KMS-11 (cell line): Measurements from ENCODE around the gene CALML3.

Experiments used
- H2AFZ ChIP-seq: fragments of 200-600 bp; sonication (generic); 2 replicates; pipeline ENCODE4 v1.6.1; 2016; ENCODE audit warnings: antibody characterized with exemption, mixed run types, low read depth
- H3K27ac ChIP-seq: fragments of 200-600 bp; sonication (generic); 2 replicates; pipeline ENCODE4 v1.6.1; 2016; ENCODE audit warnings: mild to moderate bottlenecking, mixed run types
- H3K27me3 ChIP-seq: fragments of 200-600 bp; sonication (generic); 2 replicates; pipeline ENCODE4 v1.6.1; 2017; ENCODE audit warnings: mild to moderate bottlenecking, low read depth, mixed run types, moderate library complexity; ENCODE audit not compliant: insufficient read depth
- H3K36me3 ChIP-seq: fragments of 200-600 bp; sonication (generic); 2 replicates; pipeline ENCODE4 v1.6.1; 2017; ENCODE audit warnings: mild to moderate bottlenecking, mixed run types; ENCODE audit not compliant: insufficient read depth
- H3K4me1 ChIP-seq: fragments of 200-600 bp; sonication (generic); 2 replicates; pipeline ENCODE4 v1.6.1; 2016; ENCODE audit warnings: mild to moderate bottlenecking, low read depth, mixed run types; ENCODE audit not compliant: poor library complexity, severe bottlenecking
- H3K4me2 ChIP-seq: fragments of 200-600 bp; sonication (generic); 2 replicates; pipeline ENCODE4 v1.7.0; 2016; ENCODE audit warnings: mild to moderate bottlenecking, mixed run types
- H3K4me3 ChIP-seq: fragments of 200-600 bp; sonication (generic); IDR thresholded peaks from 2 replicates; pipeline ENCODE4 v1.6.1; 2017; ENCODE audit warnings: low read depth, low read length, mixed read lengths; ENCODE audit not compliant: insufficient read depth
- H3K79me2 ChIP-seq: fragments of 200-600 bp; sonication (generic); 2 replicates; pipeline ENCODE4 v1.6.1; 2016; ENCODE audit warnings: low read depth, mixed run types; ENCODE audit not compliant: insufficient read depth
- H3K9ac ChIP-seq: fragments of 200-600 bp; sonication (generic); 2 replicates; pipeline ENCODE4 v1.6.1; 2016; ENCODE audit warnings: mild to moderate bottlenecking, mixed run types
- H4K20me1 ChIP-seq: fragments of 200-600 bp; sonication (generic); 2 replicates; pipeline ENCODE4 v1.6.1; 2016; ENCODE audit warnings: mild to moderate bottlenecking, mixed run types; ENCODE audit not compliant: insufficient read depth
- TF ChIP-seq, protein P1 (sequence below): fragments of 200-600 bp; sonication (generic); conservative IDR thresholded peaks from 2 replicates; pipeline ENCODE4 v1.6.1; 2017; ENCODE audit warnings: low read depth, mild to moderate bottlenecking, antibody characterized with exemption, low read length, moderate library complexity, mixed read lengths

Gene CALML3

DNA sequence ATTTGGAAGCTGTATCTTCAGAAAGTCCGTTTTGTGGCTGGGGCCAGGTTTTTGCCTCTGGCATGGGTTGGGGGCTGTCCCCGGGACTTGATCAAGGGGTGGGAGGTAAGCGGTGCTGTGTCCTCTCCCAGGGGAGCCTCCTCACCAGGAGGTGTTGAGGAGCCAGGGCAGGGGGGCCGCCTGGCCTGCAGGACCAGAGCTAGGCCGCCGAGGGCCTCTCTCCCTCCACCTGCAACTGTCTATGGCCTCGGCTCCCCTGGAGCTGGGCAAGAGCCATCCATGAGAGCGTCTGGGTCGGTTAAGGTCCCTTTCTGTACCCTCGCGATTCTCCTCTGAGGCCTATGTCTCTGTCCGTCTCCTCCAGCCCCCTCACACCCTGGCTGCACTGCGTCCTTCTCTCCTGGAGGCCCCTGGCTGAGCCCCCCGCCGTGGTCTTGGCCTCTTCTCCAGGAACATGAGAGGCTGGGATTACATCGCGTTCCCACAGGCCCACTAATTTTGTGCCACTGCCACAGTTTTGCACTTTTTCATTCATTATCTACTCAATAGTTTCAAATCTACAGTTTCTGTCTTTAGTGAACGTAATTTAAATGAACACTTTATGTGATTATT, 46.0 kb upstream of the CALML3 start:
- H2AFZ ChIP-seq = no peak overlapping the region
- no peaks in the 10 kb centered on the region for H4K20me1 ChIP-seq
- no peak overlapping the region for H3K9ac ChIP-seq
- no peak overlapping the region for H3K4me3 ChIP-seq
- TF ChIP-seq, protein P1, sequence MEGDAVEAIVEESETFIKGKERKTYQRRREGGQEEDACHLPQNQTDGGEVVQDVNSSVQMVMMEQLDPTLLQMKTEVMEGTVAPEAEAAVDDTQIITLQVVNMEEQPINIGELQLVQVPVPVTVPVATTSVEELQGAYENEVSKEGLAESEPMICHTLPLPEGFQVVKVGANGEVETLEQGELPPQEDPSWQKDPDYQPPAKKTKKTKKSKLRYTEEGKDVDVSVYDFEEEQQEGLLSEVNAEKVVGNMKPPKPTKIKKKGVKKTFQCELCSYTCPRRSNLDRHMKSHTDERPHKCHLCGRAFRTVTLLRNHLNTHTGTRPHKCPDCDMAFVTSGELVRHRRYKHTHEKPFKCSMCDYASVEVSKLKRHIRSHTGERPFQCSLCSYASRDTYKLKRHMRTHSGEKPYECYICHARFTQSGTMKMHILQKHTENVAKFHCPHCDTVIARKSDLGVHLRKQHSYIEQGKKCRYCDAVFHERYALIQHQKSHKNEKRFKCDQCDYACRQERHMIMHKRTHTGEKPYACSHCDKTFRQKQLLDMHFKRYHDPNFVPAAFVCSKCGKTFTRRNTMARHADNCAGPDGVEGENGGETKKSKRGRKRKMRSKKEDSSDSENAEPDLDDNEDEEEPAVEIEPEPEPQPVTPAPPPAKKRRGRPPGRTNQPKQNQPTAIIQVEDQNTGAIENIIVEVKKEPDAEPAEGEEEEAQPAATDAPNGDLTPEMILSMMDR = no peak
- no peaks in the 10 kb centered on the region for H3K79me2 ChIP-seq
- H3K36me3 ChIP-seq = no peaks in the 10 kb centered on the region
- no peaks in the 10 kb centered on the region for H3K4me1 ChIP-seq
- H3K27me3 ChIP-seq = no peaks in the 10 kb centered on the region
- no peak overlapping the region for H3K27ac ChIP-seq
- no peak overlapping the region for H3K4me2 ChIP-seq

DNA sequence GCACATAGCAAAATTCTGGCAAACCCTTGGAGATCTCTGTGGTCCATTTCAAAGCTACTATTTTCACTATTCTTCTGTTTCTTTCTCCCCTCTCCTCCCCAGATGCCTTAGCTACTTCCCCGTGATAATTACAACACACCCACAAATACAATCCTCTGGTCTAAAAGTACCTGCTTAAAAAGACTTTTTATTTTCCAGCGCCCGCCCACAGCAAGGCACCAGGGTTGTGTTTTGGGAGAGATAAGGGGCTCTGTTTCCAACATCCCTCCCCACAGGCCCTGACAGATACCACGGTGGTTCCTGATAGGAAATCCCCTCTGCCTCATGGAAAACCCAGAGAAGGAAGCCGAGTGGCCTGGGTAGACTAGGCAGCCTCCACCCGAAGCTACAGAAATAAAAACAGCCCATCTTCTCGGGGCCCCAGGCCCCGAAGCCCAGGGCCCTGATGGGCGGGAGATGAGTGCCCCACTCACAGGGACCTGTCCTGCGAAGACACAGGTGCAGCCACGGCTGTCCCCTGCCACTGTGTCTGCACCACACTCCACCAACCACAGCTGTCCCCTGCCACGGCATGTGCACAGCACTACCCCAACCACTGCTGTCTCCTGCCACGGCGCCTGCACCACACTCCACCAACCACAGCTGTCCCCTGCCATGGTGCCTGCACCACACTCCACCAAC, 45.1 kb upstream of the CALML3 start:
- Histone ChIP-seq H3K27me3 (no peaks in the 10 kb centered on the region), H3K79me2 (no peaks in the 10 kb centered on the region), H2AFZ (no peak overlapping the region), H4K20me1 (no peaks in the 10 kb centered on the region), H3K27ac (no peak overlapping the region), H3K36me3 (no peaks in the 10 kb centered on the region), H3K4me2 (no peak overlapping the region), H3K9ac (no peak overlapping the region), H3K4me1 (no peaks in the 10 kb centered on the region), H3K4me3 (no peak overlapping the region)
- TF ChIP-seq, protein P1 = no peak

DNA sequence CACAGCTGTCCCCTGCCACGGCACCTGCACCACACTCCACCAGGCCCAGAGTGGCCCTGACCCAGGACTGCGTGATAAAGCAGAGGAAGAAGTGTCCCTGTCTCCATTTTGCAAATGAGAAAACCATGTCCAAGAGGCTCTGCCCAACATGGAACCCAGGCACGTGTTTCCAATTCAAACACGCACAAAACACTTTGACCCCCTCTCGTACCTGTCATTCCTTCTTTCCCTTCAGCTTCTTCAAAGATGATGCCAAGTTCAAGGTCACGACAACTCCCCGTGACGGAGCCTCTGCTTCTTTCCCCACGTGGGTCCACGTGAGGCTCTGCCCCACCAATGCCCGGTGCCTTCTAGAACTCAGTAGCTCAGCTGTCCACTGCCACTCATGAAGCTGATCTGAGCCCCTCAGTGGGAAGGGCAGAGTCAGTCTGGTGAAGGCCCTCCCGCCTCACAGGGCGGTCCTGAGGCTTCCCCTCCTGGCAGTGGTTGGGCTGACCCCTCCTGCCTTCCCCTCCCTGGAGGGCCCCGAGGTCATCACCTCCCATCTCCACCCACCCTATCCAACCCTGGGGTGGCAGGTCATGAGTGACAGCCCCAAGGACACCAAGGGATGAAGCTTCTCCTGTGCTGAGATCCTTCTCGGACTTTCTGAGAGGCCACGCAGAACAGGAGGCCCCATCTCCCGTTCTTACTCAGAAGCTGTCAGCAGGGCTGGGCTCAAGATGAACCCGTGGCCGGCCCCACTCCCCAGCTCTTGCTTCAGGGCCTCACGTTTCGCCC, 44.4 kb upstream of the CALML3 start:
- Histone ChIP-seq H2AFZ (no peak overlapping the region), H3K4me1 (no peaks in the 10 kb centered on the region), H4K20me1 (no peaks in the 10 kb centered on the region), H3K4me2 (no peak overlapping the region), H3K27ac (no peak overlapping the region), H3K36me3 (no peaks in the 10 kb centered on the region), H3K9ac (no peak overlapping the region), H3K4me3 (no peak overlapping the region), H3K79me2 (no peaks in the 10 kb centered on the region), H3K27me3 (no peaks in the 10 kb centered on the region)
- TF ChIP-seq, protein P1 = no peak

DNA sequence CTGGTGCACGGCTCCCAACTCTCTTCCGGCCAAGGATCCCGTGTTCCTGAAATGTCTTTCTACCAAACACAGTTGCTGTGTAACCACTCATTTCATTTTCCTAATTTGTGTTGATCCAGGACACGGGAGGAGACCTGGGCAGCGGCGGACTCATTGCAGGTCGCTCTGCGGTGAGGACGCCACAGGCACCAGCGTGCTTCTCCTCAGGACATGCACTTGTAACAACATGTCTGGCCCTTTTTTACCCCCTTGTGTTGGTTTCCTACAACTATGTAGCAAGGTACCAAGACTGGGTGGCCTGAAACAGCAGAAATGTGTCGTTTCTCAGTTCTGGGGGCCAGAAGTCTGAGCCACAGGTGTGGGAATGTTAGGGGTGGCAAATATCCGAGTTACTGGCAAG, 43.6 kb upstream of the CALML3 start:
- Histone ChIP-seq H2AFZ (no peak overlapping the region), H4K20me1 (no peaks in the 10 kb centered on the region), H3K36me3 (no peaks in the 10 kb centered on the region), H3K27me3 (no peaks in the 10 kb centered on the region), H3K4me1 (no peaks in the 10 kb centered on the region), H3K27ac (no peak overlapping the region), H3K4me3 (no peak overlapping the region), H3K4me2 (no peak overlapping the region), H3K9ac (no peak overlapping the region), H3K79me2 (no peaks in the 10 kb centered on the region)
- TF ChIP-seq, protein P1 = no peak
